Central memory CD8-positive, alpha-beta T cell (primary cell): Measurements from ENCODE around the gene ARAP1.

ENCODE experiments used
- ATAC-seq: fragments of 150-1000 bp; cut with Tn5 transposase; replicated peaks from 2 replicates; pipeline ENCODE4 v1.10.0; 2022; ENCODE audit warnings: mild to moderate bottlenecking, moderate FRiP score, moderate number of reproducible peaks; ENCODE audit not compliant: poor library complexity, severe bottlenecking; ENCODE audit errors: extremely low read depth
- DNase-seq, 2 donors: peaks; one replicate each; pipeline ENCODE4 v3.0.0; 2021; ENCODE audit warnings: low spot score in 2 of 2
- H3K27ac Mint-ChIP-seq: one replicate; pipeline ENCODE4 v1.8.0; 2022; ENCODE audit warnings: low read depth, mild to moderate bottlenecking, moderate library complexity, mixed read lengths
- H3K27me3 Mint-ChIP-seq: one replicate; pipeline ENCODE4 v1.8.0; 2022; ENCODE audit warnings: mixed read lengths
- H3K36me3 Mint-ChIP-seq: one replicate; pipeline ENCODE4 v1.8.0; 2022; ENCODE audit warnings: mild to moderate bottlenecking, moderate library complexity, mixed read lengths; ENCODE audit not compliant: insufficient read depth
- H3K4me1 Mint-ChIP-seq: one replicate; pipeline ENCODE4 v1.8.0; 2022; ENCODE audit warnings: mixed read lengths
- H3K4me3 Mint-ChIP-seq: one replicate; pipeline ENCODE4 v1.8.0; 2022; ENCODE audit warnings: mild to moderate bottlenecking, moderate library complexity, mixed read lengths
- H3K9me3 Mint-ChIP-seq: one replicate; pipeline ENCODE4 v1.8.0; 2022; ENCODE audit warnings: mixed read lengths

Gene ARAP1

DNA sequence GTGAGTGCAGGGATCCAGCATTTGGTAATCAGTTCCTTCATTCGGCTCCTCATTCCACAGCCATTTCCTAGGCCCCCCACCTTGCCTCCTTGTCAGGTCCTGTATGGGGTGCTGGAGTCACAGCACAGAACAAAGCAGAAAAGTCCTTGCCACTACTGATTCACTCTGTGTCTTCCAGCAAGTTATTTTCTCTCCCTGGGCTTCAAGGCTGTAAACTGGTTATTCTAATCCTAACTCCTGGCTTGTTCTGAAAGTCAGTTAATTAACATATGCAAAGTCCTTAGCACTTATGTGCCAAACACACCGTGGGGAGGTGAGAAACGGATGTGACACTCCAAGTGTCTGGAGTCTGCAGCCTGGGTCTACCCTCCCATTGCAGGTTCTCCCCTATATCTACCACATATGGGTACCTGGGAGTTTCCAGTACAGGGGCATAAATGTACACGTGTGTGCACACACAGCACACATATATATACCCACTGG lies 47.4 kb downstream of the ARAP1 start:
- DNase-seq, result no peak
- peaks cover 31% of the 10 kb centered on the region for H3K4me1 Mint-ChIP-seq
- no peak for ATAC-seq
- no peaks in the 10 kb centered on the region for H3K27me3 Mint-ChIP-seq
- H3K4me3 Mint-ChIP-seq, result no peak overlapping the region
- H3K36me3 Mint-ChIP-seq, result peaks cover 41% of the 10 kb centered on the region
- H3K9me3 Mint-ChIP-seq, result no peaks in the 10 kb centered on the region
- no peak overlapping the region for H3K27ac Mint-ChIP-seq

DNA sequence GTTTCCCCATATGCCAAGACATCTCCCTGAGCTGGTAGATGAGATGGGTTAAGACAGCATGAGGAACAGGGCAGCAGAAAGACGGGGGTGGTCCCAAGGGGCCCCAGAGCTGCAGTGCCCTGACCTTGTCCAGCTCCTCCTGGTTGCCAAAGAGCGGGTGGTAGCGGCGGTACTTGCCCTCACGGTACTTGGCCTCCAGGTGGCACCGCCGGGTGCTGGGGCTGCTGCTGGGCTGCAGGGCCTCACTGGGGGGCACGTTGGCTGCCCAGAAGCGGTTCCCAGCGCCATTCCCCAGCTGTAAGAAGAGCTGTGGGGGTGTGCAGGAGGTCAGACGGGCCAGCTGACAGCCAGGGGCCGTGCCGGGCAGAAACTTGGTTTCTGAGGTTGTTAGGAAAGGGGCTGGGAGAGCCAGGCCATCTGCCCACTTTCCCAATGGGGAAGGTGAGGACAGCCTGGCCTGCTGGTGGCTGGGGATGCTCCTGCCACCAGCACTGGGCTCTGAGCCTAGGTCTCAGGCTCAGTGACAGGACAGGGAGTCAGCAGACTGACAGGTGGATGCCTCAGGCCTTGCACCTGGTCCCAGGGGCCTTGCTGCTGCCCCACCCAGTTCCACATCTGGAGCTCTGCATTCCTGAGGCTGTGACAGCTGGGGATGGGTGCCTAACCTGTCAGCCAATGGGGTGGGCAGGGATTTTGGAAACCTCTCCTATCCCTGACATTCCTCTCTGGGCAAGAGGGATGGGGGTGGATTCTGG lies 48.0 kb downstream of the ARAP1 start:
- Mint-ChIP-seq H3K4me1 (peaks cover 31% of the 10 kb centered on the region), H3K27me3 (no peaks in the 10 kb centered on the region), H3K36me3 (peaks cover 39% of the 10 kb centered on the region), H3K27ac (peak overlapping the region; percentile 19), H3K4me3 (no peak overlapping the region), H3K9me3 (no peaks in the 10 kb centered on the region)
- DNase-seq (no peak), ATAC-seq (no peak)

DNA sequence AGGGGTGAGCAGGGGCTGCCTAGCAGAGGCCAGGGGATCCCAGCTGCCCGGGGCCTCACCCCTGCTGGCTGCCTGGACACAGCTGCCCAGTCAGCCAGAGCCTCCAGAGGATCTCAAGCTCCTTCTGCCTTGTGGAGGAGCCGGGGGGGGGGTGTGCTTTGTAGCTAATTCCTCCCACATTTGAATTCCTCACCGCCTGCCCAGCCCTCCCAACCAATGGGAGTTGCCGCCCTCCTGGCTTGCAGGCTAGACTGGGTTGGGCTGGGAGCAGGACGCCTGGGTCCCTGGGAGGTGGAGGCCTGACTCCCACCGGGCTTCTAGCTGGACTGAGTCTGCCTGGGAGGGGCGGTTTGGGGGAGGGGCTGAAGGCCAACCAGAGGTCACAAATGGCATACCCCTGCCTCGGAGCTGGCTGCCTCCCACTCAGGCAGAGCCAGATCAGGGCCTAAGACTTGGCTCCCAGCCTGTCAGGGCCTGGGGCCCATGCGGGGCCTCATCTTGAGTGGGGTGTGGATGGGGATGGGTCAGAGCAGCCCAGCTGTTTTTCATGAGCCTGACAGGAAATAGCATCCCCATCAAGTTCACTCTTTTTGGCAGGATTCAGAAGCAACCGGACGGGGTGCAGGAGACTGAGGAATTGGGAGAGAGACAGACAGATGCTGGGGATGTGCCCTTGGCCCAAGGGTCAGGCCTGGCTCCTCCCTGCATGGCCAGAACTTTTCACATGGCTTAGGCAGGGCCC lies 48.8 kb downstream of the ARAP1 start:
- peak overlapping the region; percentile 19 for H3K27ac Mint-ChIP-seq
- no peak for DNase-seq

DNA sequence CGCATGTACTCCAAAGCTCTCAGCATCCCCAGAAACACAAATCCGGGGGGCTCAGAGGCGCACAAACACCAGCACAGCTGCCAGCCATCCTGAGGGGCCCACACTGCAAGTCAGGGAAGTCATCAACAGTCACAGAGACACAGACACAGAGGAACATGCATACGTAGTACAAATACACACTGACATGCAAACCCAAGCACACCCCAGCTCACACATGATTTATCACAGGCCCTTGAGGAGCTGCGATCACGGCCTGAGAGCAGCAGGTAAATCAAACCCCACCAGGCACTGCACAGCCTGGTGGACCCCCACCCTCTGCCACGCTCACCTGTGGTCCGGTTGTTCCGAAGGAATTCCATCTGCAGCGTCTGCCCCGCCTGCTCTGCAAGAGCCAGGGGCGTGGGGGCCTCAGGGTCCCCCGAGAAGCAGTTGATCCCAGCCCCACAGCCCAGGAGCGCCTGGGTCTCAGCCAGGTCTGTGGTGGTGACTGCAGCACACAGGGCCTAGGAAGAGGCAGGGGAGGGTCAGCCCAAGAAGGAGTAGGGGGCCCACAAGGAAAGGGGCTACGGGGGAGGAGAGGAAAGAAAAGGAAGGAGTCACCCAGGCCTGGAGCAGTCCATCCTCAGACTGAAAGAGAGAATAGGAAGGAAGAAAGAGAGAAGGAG lies 49.5 kb downstream of the ARAP1 start:
- Mint-ChIP-seq H3K4me1 (peaks cover 39% of the 10 kb centered on the region), H3K36me3 (peaks cover 39% of the 10 kb centered on the region), H3K9me3 (no peaks in the 10 kb centered on the region), H3K27me3 (no peaks in the 10 kb centered on the region), H3K27ac (peak overlapping the region; percentile 14), H3K4me3 (no peak overlapping the region)
- DNase-seq (no peak), ATAC-seq (no peak)

More for the DNA sequence above, 48.8 kb downstream of the ARAP1 start:
- no peak overlapping the region for H3K4me3 Mint-ChIP-seq
- H3K4me1 Mint-ChIP-seq, result peaks cover 37% of the 10 kb centered on the region
- H3K9me3 Mint-ChIP-seq, result no peaks in the 10 kb centered on the region
- no peak for ATAC-seq
- peaks cover 42% of the 10 kb centered on the region for H3K36me3 Mint-ChIP-seq
- no peaks in the 10 kb centered on the region for H3K27me3 Mint-ChIP-seq

DNA sequence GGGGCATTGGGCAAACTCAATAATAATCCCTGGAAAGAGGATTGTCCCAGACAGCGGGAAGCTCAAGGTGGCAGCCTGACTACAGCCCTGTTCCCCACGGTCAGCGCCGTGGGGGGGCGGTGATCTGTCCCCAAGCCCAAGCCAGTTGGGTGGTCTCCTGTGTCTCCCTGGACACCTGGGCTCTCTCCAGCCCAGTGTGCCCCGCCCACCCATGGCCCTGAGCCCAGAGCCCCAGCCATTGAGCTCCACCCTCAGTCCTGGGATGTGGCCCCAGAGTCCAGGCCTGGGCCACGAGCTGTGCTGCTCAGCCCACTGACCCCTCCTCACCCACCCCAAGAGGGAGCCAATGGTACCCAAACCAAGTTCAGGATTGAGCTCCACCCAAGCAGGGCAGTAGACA lies 50.1 kb downstream of the ARAP1 start:
- Mint-ChIP-seq H3K27ac (peak overlapping the region; percentile 44), H3K4me1 (peaks cover 33% of the 10 kb centered on the region), H3K27me3 (no peaks in the 10 kb centered on the region), H3K9me3 (no peaks in the 10 kb centered on the region), H3K4me3 (no peak overlapping the region), H3K36me3 (peaks cover 39% of the 10 kb centered on the region)
- ATAC-seq (no peak), DNase-seq (no peak)

DNA sequence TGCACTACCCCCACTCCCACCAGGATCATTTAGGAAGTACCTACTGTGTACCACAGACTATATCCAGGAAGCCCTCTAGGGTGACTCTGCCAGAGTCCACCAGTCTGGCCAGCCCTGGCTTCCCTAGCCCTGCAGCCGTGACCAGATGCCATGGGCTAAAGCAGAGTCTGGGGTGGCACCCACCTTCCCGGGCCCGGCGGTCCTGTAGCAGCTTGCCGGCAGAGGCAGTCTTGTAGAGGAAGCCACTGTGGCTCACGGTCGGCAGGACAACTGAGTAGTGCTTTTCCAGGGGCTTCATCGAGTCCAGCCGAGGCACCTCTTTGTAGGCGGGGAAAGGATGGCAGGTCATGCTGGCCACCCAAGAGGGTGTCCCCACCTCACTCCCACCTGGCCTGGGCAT lies 50.7 kb downstream of the ARAP1 start:
- Mint-ChIP-seq H3K27me3 (no peaks in the 10 kb centered on the region), H3K4me1 (peaks cover 29% of the 10 kb centered on the region), H3K36me3 (peaks cover 38% of the 10 kb centered on the region), H3K27ac (peak overlapping the region; percentile 44), H3K9me3 (no peaks in the 10 kb centered on the region), H3K4me3 (no peak overlapping the region)
- DNase-seq (no peak), ATAC-seq (no peak)

DNA sequence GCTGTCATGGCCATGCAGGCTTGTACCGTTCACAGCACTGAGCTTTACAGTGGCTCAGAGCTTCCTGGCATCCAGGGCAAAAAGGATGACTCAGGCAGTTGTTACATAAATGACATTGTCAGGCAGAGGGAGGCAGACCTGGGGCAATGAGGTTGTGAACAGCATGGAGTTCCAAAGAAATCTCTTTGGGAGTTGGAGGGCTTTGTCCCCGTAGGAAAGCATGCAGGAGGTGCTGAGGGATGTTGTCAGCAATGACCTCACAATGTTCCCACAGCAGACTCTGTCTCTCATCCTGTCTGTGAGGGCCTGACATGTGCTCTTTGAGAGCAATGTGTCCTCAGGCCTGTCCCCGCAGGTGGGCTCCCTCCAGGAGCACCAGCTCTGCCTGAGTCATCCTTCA lies 52.1 kb downstream of the ARAP1 start:
- Mint-ChIP-seq H3K4me3 (no peak overlapping the region), H3K9me3 (no peaks in the 10 kb centered on the region), H3K27ac (peak overlapping the region; percentile 64), H3K36me3 (peaks cover 42% of the 10 kb centered on the region), H3K27me3 (no peaks in the 10 kb centered on the region), H3K4me1 (peaks cover 23% of the 10 kb centered on the region)
- ATAC-seq (no peak), DNase-seq (no peak)

DNA sequence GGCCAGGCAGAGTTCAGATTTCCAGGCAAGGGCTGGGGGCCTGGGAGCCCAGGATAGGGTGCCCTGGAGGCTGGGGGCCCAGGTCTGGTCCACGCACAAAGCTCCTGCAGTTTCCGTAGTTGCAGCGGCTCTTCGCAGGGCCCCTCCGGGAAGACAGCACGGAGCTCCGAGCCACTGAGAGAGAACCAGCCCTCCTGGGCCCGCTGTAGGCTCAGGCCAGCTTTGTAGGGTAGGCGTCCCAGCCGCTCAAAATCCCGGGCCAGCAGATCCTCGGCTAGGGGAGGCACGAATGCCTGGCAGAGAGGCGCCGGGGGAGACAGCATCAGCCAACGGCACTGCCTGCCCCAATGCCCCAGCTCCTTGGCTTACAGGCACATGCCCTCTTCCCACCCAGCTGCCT lies 54.4 kb downstream of the ARAP1 start:
- Mint-ChIP-seq H3K4me1 (peaks cover 33% of the 10 kb centered on the region), H3K9me3 (no peaks in the 10 kb centered on the region), H3K27ac (no peak overlapping the region), H3K27me3 (no peaks in the 10 kb centered on the region), H3K36me3 (peaks cover 40% of the 10 kb centered on the region), H3K4me3 (no peak overlapping the region)
- no peak for DNase-seq
- no peak for ATAC-seq

DNA sequence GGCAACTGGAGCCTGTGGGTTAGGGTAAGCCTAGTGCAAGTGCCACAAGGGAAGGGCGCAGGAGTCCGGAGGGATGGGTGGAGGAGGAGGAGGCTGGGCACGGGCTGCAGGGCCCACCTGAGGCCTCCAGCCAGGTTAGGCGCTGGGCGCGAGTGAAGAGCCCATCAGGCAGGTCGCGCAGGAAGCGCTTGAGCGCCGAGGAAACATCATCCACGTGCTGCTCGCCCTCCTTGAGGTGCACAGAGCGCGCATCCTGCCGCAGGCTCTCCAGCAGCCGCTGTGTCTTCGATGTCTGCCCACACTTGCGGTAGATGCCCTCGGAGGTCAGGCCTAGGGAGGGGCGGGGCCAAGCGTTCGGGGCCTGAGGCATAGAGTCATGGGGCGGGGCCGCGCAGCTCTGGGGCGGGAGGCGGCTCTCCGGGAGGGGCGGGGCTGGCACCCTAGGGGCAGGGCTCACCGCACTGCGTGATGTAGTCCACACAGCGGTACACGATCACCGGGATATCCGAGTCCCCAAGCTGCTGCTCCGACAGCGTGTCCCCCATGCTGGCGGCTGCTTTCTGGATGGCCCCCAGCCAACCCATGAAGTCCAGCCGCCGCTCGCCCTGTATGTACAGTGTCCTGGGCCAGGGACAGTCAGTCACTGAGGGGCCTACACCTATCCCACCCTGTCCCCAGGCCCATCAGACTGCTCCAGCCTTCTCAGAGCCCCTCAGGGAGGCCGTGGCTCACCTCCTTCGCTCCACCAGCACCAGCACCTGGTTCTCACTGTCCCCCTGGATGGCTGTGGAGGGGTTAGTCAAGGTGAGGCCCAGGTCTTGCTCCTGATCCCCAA lies 55.1 kb downstream of the ARAP1 start:
- Mint-ChIP-seq H3K27me3 (no peaks in the 10 kb centered on the region), H3K36me3 (peaks cover 37% of the 10 kb centered on the region), H3K9me3 (no peaks in the 10 kb centered on the region), H3K27ac (no peak overlapping the region), H3K4me1 (peaks cover 33% of the 10 kb centered on the region), H3K4me3 (no peak overlapping the region)
- no peak for ATAC-seq
- DNase-seq, result no peak

DNA sequence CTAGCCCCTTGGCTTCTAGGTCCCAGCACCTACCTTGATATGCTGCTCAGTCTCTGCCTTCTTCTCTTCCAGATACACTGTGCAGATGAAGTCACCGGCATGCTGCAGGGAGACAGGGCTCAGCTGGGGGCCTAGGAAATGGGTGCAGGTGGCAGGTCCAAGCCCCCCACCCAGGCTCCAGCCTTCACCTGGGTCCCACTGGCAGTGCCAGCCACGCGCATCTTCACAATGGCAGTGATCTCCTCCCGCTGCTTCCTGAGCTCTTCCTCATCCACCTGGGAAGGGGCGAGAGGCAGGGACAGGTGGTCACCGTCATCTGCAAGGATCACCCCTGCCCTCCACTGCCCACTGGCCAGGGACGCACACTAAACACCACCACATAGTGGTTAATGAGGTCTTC lies 56.9 kb downstream of the ARAP1 start:
- no peak for DNase-seq
- ATAC-seq, result no peak
- Mint-ChIP-seq H3K27me3 (no peaks in the 10 kb centered on the region), H3K9me3 (no peaks in the 10 kb centered on the region), H3K36me3 (peaks cover 34% of the 10 kb centered on the region), H3K4me3 (no peak overlapping the region), H3K27ac (peak overlapping the region; percentile 52), H3K4me1 (peaks cover 33% of the 10 kb centered on the region)

DNA sequence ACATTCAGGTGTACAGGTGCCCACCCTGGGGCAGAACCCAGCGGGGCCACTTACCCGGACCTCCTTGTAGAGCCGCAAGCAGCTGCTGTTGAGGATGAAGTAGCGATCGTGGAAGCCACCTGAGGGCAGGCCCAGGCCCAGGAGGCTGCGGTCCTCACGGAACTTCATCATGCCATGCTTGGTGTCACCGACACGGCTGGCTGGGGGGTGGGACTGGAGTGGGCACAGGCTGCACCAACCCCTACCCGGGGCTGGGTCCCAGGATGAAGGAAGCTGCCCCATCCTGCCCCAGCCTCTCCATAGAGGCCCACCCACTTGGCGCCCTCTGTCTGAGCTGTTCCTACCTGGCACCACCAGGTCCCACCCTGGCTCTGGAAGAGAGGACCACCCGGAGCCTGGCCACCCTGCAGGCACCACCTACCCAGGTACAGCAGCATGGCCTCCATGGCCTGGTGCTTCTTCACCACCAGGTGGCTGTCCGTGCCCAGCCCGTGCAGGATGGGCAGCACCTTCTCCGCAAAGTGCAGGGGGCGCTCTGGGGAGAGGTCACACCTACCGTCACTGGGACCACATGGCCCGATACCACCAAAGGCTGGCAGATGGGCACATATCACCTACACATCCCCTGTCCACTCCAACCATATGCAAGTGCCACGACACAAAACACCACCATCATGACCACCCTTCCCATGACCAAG lies 58.8 kb downstream of the ARAP1 start:
- Mint-ChIP-seq H3K4me3 (no peak overlapping the region), H3K27me3 (no peaks in the 10 kb centered on the region), H3K9me3 (no peaks in the 10 kb centered on the region), H3K4me1 (peaks cover 22% of the 10 kb centered on the region), H3K27ac (no peak overlapping the region), H3K36me3 (peaks cover 27% of the 10 kb centered on the region)
- no peak for DNase-seq
- no peak for ATAC-seq
